Neural progenitor cell (in vitro differentiated cells): ENCODE measurements around the gene PPL. TPM values are rescaled to one million over a fixed set of nuclear protein-coding genes. Genes with fewer than 3 reads are reported as not detected.
"Not testable (repeated sequence)": the region's sequence is repeated elsewhere in the genome, so short reads cannot be mapped to it uniquely, and the experiment has no call there.

Experiments
- DNase-seq: peaks from one replicate; pipeline ENCODE4 v3.0.0-alpha.2; 2016; ENCODE audit warnings: low spot score
- H2AFZ ChIP-seq: fragments of 200-600 bp; sonication (generic); replicated peaks from 2 replicates; pipeline ENCODE4 v1.6.1; 2016; ENCODE audit warnings: antibody characterized with exemption
- H3F3A ChIP-seq: fragments of 200-600 bp; sonication (generic); 2 replicates; pipeline ENCODE4 v1.6.1; 2016; ENCODE audit warnings: antibody characterized with exemption, low read depth
- H3K27ac ChIP-seq: fragments of 200-600 bp; sonication (generic); 2 replicates; pipeline ENCODE4 v1.5.1; 2016; ENCODE audit warnings: mild to moderate bottlenecking
- H3K27me3 ChIP-seq: fragments of 200-600 bp; sonication (generic); 2 replicates; pipeline ENCODE4 v1.6.1; 2016; ENCODE audit warnings: mild to moderate bottlenecking, moderate library complexity
- H3K36me3 ChIP-seq: fragments of 200-600 bp; sonication (generic); 2 replicates; pipeline ENCODE4 v1.5.1; 2016
- H3K4me1 ChIP-seq: fragments of 200-600 bp; sonication (generic); 2 replicates; pipeline ENCODE4 v1.6.1; 2016; ENCODE audit warnings: mixed run types
- H3K4me2 ChIP-seq: fragments of 200-600 bp; sonication (generic); 2 replicates; pipeline ENCODE4 v1.6.1; 2016
- H3K4me3 ChIP-seq: fragments of 200-600 bp; sonication (generic); 2 replicates; pipeline ENCODE4 v1.5.1; 2016
- H3K79me2 ChIP-seq: fragments of 200-600 bp; sonication (generic); 2 replicates; pipeline ENCODE4 v1.6.1; 2016; ENCODE audit warnings: low read depth
- H3K9ac ChIP-seq: fragments of 200-600 bp; sonication (generic); 2 replicates; pipeline ENCODE4 v1.6.1; 2016
- H3K9me3 ChIP-seq: fragments of 200-600 bp; sonication (generic); 2 replicates; pipeline ENCODE4 v1.5.1; 2016; ENCODE audit warnings: low read depth
- H4K20me1 ChIP-seq: fragments of 200-600 bp; sonication (generic); 2 replicates; pipeline ENCODE4 v1.6.1; 2016; ENCODE audit warnings: low read depth
- H3K27ac Mint-ChIP-seq: 3 replicates; pipeline ENCODE4 v1.8.0; 2021; ENCODE audit warnings: mixed read lengths
- H3K27me3 Mint-ChIP-seq: 2 replicates; pipeline ENCODE4 v1.8.0; 2022; ENCODE audit warnings: low read depth, mild to moderate bottlenecking, inconsistent platforms, moderate library complexity, mixed read lengths; ENCODE audit not compliant: insufficient read depth
- H3K36me3 Mint-ChIP-seq: 3 replicates; pipeline ENCODE4 v1.8.0; 2021; ENCODE audit warnings: mixed read lengths
- H3K4me1 Mint-ChIP-seq: 3 replicates; pipeline ENCODE4 v1.8.0; 2021; ENCODE audit warnings: mixed read lengths
- H3K4me3 Mint-ChIP-seq: 3 replicates; pipeline ENCODE4 v1.8.0; 2021; ENCODE audit warnings: mild to moderate bottlenecking, moderate library complexity, mixed read lengths
- H3K9me3 Mint-ChIP-seq: 3 replicates; pipeline ENCODE4 v1.8.0; 2020; ENCODE audit warnings: mixed read lengths
- CTCF ChIP-seq: fragments of 200-600 bp; sonication (generic); IDR thresholded peaks from 2 replicates; pipeline ENCODE4 v1.5.1; 2017; ENCODE audit warnings: antibody characterized with exemption, mild to moderate bottlenecking
- EZH2 ChIP-seq: fragments of 200-600 bp; sonication (generic); IDR thresholded peaks from 2 replicates; pipeline ENCODE4 v1.6.1; 2017; ENCODE audit warnings: antibody characterized with exemption, mild to moderate bottlenecking, moderate library complexity
- EZH2phosphoT487 ChIP-seq: fragments of 200-600 bp; sonication (generic); IDR thresholded peaks from 2 replicates; pipeline ENCODE4 v1.6.1; 2017; ENCODE audit warnings: antibody characterized with exemption
- total RNA-seq: library from RNA; depleted of rRNA; stranded (reverse); fragments of >200 nt; gene quantifications from 2 replicates; pipeline ENCODE4 v1.2.3, GENCODE V29; 2015; ENCODE audit warnings: low replicate concordance

The PPL gene
- total RNA-seq, 1 donor from 2014 or later, result 1.0 TPM

GRCh38 chr16:4972938-4973587 lies 36.1 kb upstream of the PPL start:
- Mint-ChIP-seq H3K27ac (no peak overlapping the region), H3K4me3 (peak overlapping the region; percentile 62), H3K9me3 (no peaks in the 10 kb centered on the region), H3K27me3 (peaks cover 14% of the 10 kb centered on the region), H3K36me3 (no peaks in the 10 kb centered on the region), H3K4me1 (peaks cover 26% of the 10 kb centered on the region)
- no peak overlapping the region for H3K27ac ChIP-seq
- no peaks in the 10 kb centered on the region for H3K79me2 ChIP-seq
- H3K36me3 ChIP-seq, result no peaks in the 10 kb centered on the region
- H3K4me2 ChIP-seq, result no peak overlapping the region
- H3F3A ChIP-seq, result peaks cover 29% of the 10 kb centered on the region
- no peak overlapping the region for H3K4me3 ChIP-seq
- H3K27me3 ChIP-seq, result no peaks in the 10 kb centered on the region
- no peaks in the 10 kb centered on the region for H3K9me3 ChIP-seq
- peaks cover 26% of the 10 kb centered on the region for H3K4me1 ChIP-seq
- TF ChIP-seq EZH2phosphoT487 (no peak), EZH2 (no peak), CTCF (no peak)
- no peak overlapping the region for H2AFZ ChIP-seq
- H3K9ac ChIP-seq, result no peak overlapping the region
- H4K20me1 ChIP-seq, result peaks cover 16% of the 10 kb centered on the region
- DNase-seq, result no peak

GRCh38 chr16:4970010-4970409 lies 33.1 kb upstream of the PPL start:
- Histone ChIP-seq H3K4me3 (no peak overlapping the region), H3K4me1 (peaks cover 26% of the 10 kb centered on the region), H4K20me1 (peaks cover 16% of the 10 kb centered on the region), H3K9ac (no peak overlapping the region), H3K79me2 (no peaks in the 10 kb centered on the region), H2AFZ (peak overlapping the region; percentile 63), H3K9me3 (no peaks in the 10 kb centered on the region), H3K4me2 (peak overlapping the region; percentile 74), H3K27ac (no peak overlapping the region), H3K27me3 (no peaks in the 10 kb centered on the region), H3K36me3 (no peaks in the 10 kb centered on the region), H3F3A (peaks cover 35% of the 10 kb centered on the region)
- DNase-seq, result peak; percentile 76
- Mint-ChIP-seq H3K36me3 (no peaks in the 10 kb centered on the region), H3K4me1 (peaks cover 26% of the 10 kb centered on the region), H3K9me3 (no peaks in the 10 kb centered on the region), H3K27ac (peak overlapping the region; percentile 81), H3K27me3 (peaks cover 13% of the 10 kb centered on the region), H3K4me3 (no peak overlapping the region)
- TF ChIP-seq CTCF (no peak), EZH2phosphoT487 (no peak), EZH2 (no peak)

GRCh38 chr16:4968879-4969483 lies 32.0 kb upstream of the PPL start:
- Mint-ChIP-seq H3K36me3 (no peaks in the 10 kb centered on the region), H3K27ac (peak overlapping the region; percentile 53), H3K4me3 (no peak overlapping the region), H3K27me3 (peaks cover 13% of the 10 kb centered on the region), H3K9me3 (no peaks in the 10 kb centered on the region), H3K4me1 (peaks cover 26% of the 10 kb centered on the region)
- Histone ChIP-seq H4K20me1 (peaks cover 16% of the 10 kb centered on the region), H2AFZ (no peak overlapping the region), H3K4me3 (peak overlapping the region; percentile 26), H3K9ac (no peak overlapping the region), H3K27me3 (no peaks in the 10 kb centered on the region), H3K4me1 (peaks cover 26% of the 10 kb centered on the region), H3K79me2 (no peaks in the 10 kb centered on the region), H3K4me2 (peak overlapping the region; percentile 74), H3K27ac (no peak overlapping the region), H3K9me3 (no peaks in the 10 kb centered on the region), H3F3A (peaks cover 35% of the 10 kb centered on the region), H3K36me3 (no peaks in the 10 kb centered on the region)
- DNase-seq, result peak; percentile 70
- TF ChIP-seq CTCF (no peak), EZH2phosphoT487 (no peak), EZH2 (no peak)

- not testable (repeated sequence) for H3K27ac ChIP-seq, H3K79me2 ChIP-seq, H3K36me3 ChIP-seq, H3K9ac ChIP-seq, H2AFZ ChIP-seq, DNase-seq, H3K27me3 ChIP-seq, H3K27ac Mint-ChIP-seq, H3K9me3 Mint-ChIP-seq, H3K4me3 Mint-ChIP-seq, H3K36me3 Mint-ChIP-seq, H3K9me3 ChIP-seq
- H3K27me3 Mint-ChIP-seq, result peaks cover 13% of the 10 kb centered on the region
- Histone ChIP-seq H3F3A (peaks cover 35% of the 10 kb centered on the region), H3K4me3 (peak overlapping the region; percentile 26), H3K4me2 (peak overlapping the region; percentile 74), H3K4me1 (peaks cover 26% of the 10 kb centered on the region), H4K20me1 (peaks cover 16% of the 10 kb centered on the region)
- H3K4me1 Mint-ChIP-seq, result peaks cover 25% of the 10 kb centered on the region
Observed at GRCh38 chr16:4968278-4968677, 31.3 kb upstream of the PPL start.
